GM12891 (cell line): ENCODE data around the gene RAB40C.

Source experiments
- POLR2A ChIP-seq: IDR thresholded peaks from 2 replicates; pipeline ENCODE4 v1.6.1; 2011; ENCODE audit warnings: low read depth, low read length, control low read depth
- POU2F2 ChIP-seq: IDR thresholded peaks from 2 replicates; pipeline ENCODE4 v1.6.1; 2011; ENCODE audit warnings: low read depth, mild to moderate bottlenecking, control low read depth, low read length, moderate library complexity

- no peak for TF ChIP-seq POU2F2
- TF ChIP-seq POLR2A: no peak
Measured at GRCh38 chr16:561957-562938, 27.6 kb upstream of the RAB40C start.
